NCI-H2227 (cell line): ENCODE measurements around the gene KANTR.

Experiments
- DNase-seq: peaks from one replicate; lab custom pipeline; 2025; ENCODE audit not compliant: unreplicated experiment; lab: John Stamatoyannopoulos, UW

KANTR gene, protein sequence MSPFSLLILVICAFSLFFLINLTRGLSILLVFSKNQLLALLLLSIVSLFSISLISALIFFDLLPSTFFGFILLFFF

GRCh38 chrX:53093748-53094581 lies at the start of gene KANTR:
TSS of gene KANTR (plus strand) at chrX:53094142. CDS start at chrX:53124273, 30,131 bp downstream.
- DNase-seq: peak; percentile 99

- no peak for DNase-seq
These were observed 48.9 kb upstream of the KANTR start for GRCh38 chrX:53044995-53045394.

GRCh38 chrX:53047228-53047627 lies 46.7 kb upstream of the KANTR start:
- DNase-seq: peak; percentile 55

DNA sequence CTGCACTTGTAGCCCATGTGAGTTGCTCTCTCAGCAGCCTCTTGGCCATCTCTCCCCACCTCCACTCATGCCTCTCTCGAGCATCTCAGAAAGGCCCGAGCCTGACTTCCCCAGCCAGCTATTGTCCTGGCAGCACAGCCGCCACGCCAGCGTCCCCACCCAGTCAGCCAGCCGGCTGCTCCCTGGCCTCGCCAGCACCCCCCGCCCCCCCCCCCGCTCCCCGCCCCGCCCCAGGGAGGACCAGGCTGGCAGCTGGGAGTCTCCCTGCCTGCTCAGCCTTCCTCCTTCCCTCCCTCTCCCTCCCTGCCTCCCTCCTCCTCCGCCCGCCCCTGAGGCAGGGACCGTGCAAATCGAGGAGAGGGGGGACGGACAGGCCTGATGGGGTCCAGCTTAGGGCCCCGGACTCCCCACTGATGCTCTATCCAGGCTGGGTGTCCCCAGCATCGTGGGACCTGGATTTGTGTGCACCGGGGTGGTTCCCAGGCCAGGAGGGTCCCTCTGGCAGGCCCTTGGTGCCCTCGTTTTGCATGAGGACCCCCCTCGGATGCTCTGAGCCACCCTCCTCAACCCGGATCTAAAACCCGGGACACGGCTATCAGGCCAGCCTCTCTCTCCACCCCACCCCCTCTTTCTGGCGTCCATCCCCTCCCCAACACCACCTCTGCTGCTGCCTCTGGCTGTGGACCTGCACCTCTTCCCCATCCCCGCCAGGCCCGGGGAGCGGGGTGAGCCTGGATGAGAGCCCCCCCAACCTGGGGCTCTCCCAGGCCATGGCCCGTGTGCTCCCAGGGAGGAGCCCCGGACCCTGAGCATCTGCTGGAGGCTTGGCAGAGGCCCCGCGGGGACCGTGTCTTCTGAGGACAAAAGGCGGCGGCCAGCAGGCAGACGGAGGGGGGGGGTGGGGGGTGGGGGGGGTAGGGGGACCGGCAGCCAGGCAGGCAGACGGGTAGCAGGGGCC lies 45.5 kb upstream of the KANTR start, which contains the start of gene GPR173:
Gene GPR173, plus strand, starts transcription at position 621 of the 958 bp plus-strand sequence. CDS start 27,833 bp downstream, outside the sequence.
- peak; percentile 85 for DNase-seq

GRCh38 chrX:53049127-53049517 lies 44.8 kb upstream of the KANTR start:
- DNase-seq: peak; percentile 39

DNA sequence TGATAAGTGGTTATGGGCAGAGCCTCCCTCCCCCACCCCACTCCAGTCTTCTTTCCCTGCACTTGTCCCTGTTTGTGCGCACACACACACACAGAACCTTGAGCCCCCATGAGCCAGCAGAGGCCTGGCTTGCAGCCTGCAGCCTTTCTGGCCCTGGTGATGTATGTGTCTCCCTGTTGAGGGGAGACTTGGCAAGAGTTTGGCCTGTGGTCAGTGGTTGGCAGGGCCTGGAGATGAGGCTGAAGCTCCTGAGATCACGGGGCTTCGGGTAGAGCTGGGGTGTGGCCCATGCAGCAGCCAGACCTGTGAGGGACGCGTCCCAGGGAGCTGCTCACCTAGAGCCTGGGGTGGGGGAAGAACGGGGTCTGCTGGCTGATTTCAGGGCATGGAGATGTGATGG lies 43.1 kb upstream of the KANTR start:
- DNase-seq: no peak

GRCh38 chrX:53055244-53055849 lies 38.6 kb upstream of the KANTR start:
- no peak for DNase-seq

- no peak for DNase-seq
These were observed 37.6 kb upstream of the KANTR start for GRCh38 chrX:53056292-53056691.

DNA sequence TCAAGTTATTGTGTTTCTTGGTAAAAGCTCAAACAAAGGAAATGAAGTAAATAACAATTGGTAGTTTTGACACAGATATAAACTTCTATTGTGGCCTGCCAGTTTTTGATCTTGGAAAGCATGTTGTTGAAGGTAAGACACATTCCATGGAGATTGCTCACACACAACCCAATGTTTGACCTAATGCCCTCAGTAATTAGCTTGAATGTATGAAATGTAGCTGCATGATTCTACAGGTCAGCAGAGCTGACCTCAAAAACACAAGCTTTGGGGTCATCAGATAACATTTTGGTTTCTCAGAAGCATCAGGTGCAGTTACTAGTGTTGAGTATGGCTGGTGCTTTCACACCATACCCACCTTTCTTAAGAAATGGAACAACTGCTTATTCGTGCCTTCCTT lies 28.8 kb upstream of the KANTR start:
- no peak for DNase-seq

DNA sequence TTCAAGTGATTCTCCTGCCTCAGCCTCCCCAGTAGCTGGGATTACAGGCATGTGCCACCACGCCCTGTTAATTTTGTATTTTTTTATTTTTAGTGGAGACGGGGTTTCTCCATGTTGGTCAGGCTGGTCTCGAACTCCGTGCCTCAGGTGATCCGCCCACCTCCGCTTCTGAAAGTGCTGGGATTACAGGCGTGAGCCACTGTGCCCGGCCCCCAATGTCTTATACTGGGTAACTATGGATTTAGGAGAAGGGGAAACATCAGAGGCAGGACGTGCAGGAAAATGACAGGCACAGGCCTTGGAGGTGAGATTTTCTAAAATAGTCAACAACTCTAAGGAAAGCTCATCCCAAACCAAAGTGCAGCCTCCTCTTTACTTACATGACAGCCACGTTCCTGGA lies 22.9 kb upstream of the KANTR start:
- no peak for DNase-seq

GRCh38 chrX:53071604-53072417 lies 22.1 kb upstream of the KANTR start:
- peak; percentile 92 for DNase-seq

GRCh38 chrX:53072418-53073114 lies 21.4 kb upstream of the KANTR start:
- no peak for DNase-seq

- peak; percentile 63 for DNase-seq
These were observed 20.8 kb upstream of the KANTR start for GRCh38 chrX:53073115-53073586.

DNA sequence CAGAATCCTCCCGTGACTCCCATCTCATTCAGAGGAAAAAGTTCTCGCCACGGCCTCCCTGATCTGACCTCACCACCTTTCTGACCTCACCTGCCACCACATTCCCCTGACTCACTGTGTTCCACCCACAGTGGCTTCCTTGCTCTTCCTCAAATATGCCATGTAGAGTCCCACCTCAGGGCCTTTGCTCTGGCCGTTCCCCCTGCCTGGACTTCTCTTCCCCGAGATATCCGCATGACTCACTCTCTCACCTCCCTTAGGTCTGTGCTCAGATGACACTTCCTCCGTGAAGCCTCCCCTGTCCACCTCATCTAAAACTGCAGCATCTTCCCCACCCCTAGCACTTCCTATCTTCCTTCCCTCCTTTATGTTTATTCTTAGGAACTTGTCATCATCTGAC lies 18.9 kb upstream of the KANTR start:
- DNase-seq: no peak

DNA sequence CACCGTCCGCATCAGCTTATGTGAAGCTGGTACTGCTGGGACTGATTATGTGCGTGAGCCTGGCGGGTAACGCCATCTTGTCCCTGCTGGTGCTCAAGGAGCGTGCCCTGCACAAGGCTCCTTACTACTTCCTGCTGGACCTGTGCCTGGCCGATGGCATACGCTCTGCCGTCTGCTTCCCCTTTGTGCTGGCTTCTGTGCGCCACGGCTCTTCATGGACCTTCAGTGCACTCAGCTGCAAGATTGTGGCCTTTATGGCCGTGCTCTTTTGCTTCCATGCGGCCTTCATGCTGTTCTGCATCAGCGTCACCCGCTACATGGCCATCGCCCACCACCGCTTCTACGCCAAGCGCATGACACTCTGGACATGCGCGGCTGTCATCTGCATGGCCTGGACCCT lies 17.3 kb upstream of the KANTR start:
- DNase-seq: no peak

DNA sequence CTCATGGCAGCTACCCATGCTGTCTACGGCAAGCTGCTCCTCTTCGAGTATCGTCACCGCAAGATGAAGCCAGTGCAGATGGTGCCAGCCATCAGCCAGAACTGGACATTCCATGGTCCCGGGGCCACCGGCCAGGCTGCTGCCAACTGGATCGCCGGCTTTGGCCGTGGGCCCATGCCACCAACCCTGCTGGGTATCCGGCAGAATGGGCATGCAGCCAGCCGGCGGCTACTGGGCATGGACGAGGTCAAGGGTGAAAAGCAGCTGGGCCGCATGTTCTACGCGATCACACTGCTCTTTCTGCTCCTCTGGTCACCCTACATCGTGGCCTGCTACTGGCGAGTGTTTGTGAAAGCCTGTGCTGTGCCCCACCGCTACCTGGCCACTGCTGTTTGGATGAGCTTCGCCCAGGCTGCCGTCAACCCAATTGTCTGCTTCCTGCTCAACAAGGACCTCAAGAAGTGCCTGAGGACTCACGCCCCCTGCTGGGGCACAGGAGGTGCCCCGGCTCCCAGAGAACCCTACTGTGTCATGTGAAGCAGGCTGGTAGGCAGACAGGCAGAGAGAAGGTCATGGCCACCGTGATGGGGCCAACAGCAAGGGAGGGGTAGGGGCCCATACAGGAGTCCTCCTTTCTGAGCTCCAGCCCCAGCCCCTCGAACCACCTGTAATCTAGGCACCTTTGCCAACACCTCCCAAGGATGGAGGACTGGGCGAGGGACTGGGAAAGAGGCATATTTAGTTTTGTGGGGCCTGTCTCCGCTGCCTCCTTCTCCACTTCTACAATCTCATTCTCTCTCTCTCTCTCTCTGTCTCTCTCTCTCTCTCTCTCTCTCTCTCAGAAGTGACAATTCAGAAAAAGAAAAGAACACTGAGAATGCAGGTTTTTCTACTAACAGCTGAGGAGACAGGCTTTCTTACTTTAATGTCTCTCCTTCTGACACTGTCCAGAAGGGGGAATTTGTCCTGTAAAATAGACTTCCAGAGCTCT lies 16.4 kb upstream of the KANTR start:
- DNase-seq: no peak

- no peak for DNase-seq
These were observed 15.0 kb upstream of the KANTR start for GRCh38 chrX:53078943-53079342.
